Ascending aorta (tissue), 2 donors: Measurements from ENCODE around the gene CATSPERZ. TPM values are rescaled to one million over a fixed set of nuclear protein-coding genes. Genes with fewer than 3 reads are reported as not detected.

Source experiments
- DNase-seq, 2 donors: peaks; one replicate each; pipeline ENCODE4 v3.0.0-alpha.2; 2019; ENCODE audit warnings: low spot score in 2 of 2
- H3K27ac ChIP-seq, 2 donors: fragments of 200-600 bp; sonication (generic); one replicate each; pipeline ENCODE4 v1.5.1; 2016 to 2017; ENCODE audit warnings: mild to moderate bottlenecking in 1 of 2
- H3K27me3 ChIP-seq: fragments of 200-600 bp; sonication (generic); one replicate; pipeline ENCODE4 v1.5.1; 2017
- H3K36me3 ChIP-seq, 2 donors: fragments of 200-600 bp; sonication (generic); one replicate each; pipeline ENCODE4 v1.5.1; 2016
- H3K4me1 ChIP-seq, 2 donors: fragments of 200-600 bp; sonication (generic); one replicate each; pipeline ENCODE4 v1.5.1; 2016 to 2017; ENCODE audit warnings: mild to moderate bottlenecking in 1 of 2
- H3K4me3 ChIP-seq, 2 donors: fragments of 200-600 bp; sonication (generic); one replicate each; pipeline ENCODE4 v1.5.1; 2016 to 2017; ENCODE audit warnings: mild to moderate bottlenecking in 1 of 2
- H3K9me3 ChIP-seq, 2 donors: fragments of 200-600 bp; sonication (generic); one replicate each; pipeline ENCODE4 v1.5.1; 2016
- intact Hi-C: fragments of 100-400 bp; cut with DNase I; formaldehyde crosslinking; loops from one replicate; pipeline ENCODE4 v1.15.1; 2023
- total RNA-seq: library from RNA; depleted of rRNA; stranded (reverse); fragments of >200 nt; gene quantifications from one replicate; pipeline ENCODE4 v1.1.0, GENCODE V29; 2016
- TF ChIP-seq, protein P1 (sequence below), 3 experiments: fragments of 200-600 bp in 2 of 3; fragments of 450-650 bp in 1 of 3; sonication (generic) in 2 of 3; IDR thresholded peaks; one replicate each; pipeline ENCODE4 v1.5.1; 2016 to 2019; ENCODE audit warnings: antibody characterized with exemption in 3 of 3, mild to moderate bottlenecking in 1 of 3, moderate library complexity in 1 of 3

Gene CATSPERZ
- total RNA-seq, 1 donor from 2014 or later, result not detected

DNA sequence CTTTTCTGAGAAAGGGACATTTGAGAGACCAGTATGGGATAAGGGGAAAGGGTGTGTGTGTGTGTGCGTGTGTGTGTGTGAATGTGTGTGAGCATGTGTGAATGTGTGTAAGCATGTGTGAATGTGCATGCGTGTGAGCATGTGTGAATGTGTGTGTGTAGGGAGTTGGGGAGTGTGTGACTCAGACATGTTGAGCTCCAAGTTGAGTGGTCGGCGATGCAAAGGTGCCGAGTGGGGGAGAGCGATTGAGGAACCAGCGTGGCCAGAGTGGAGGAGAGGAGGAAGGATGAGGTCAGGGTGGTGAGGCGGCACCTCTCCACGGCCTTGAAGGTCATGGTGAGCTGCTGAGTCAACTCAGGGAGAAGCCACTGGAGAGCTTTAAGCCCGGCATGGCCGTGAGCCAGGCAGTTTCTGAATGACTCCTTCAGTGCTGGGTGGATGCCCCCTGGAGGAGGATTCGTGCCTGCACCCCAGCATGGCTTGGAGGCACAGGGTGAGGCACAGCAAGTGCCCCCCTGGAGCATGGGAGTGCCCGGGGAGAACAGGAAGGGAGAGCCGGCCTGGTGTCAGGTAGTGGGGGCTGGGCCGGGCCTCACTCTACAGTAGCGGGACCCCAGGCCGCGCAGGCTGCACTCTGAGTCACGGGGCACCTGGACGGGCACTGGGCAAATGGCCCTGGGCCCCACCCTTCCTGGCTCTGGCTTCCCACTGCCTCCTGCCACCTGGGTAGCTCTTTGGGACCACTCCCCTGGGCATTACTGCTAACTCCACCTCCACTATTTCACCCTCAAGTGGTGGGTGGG lies 31.6 kb downstream of the CATSPERZ start:
- H3K4me1 ChIP-seq, result peaks cover 4% of the 10 kb centered on the region in 2 donors
- TF ChIP-seq, protein P1, sequence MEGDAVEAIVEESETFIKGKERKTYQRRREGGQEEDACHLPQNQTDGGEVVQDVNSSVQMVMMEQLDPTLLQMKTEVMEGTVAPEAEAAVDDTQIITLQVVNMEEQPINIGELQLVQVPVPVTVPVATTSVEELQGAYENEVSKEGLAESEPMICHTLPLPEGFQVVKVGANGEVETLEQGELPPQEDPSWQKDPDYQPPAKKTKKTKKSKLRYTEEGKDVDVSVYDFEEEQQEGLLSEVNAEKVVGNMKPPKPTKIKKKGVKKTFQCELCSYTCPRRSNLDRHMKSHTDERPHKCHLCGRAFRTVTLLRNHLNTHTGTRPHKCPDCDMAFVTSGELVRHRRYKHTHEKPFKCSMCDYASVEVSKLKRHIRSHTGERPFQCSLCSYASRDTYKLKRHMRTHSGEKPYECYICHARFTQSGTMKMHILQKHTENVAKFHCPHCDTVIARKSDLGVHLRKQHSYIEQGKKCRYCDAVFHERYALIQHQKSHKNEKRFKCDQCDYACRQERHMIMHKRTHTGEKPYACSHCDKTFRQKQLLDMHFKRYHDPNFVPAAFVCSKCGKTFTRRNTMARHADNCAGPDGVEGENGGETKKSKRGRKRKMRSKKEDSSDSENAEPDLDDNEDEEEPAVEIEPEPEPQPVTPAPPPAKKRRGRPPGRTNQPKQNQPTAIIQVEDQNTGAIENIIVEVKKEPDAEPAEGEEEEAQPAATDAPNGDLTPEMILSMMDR (IDR thresholded peaks at IDR 0.05), result peak in 2 of 3 experiments; percentile 13 to 31
- no peak overlapping the region for H3K27ac ChIP-seq
- no peaks in the 10 kb centered on the region for H3K9me3 ChIP-seq
- H3K4me3 ChIP-seq, result no peak overlapping the region
- intact Hi-C loops, result no loop called here
- H3K36me3 ChIP-seq, result no peaks in the 10 kb centered on the region
- H3K27me3 ChIP-seq, result no peaks in the 10 kb centered on the region
- DNase-seq, result peak; percentile 48 to 84

DNA sequence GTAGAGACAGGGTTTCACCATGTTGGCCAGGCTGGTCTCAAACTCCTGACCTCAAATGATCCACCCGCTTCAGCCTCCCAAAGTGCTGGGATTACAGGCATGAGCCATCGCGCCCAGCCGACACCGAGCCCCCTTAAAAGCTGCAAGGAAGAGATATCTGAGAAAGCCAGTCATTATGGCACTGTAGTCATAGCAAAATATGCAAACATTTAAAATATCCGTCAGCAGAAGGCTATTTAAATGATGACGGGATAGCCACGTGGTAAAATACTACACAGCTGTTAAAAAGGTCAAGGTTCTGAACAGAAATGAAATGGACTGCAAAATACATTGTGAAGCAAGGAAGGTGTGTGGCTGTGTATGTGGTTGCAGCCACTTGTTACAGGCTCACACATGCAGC lies 33.4 kb downstream of the CATSPERZ start:
- no peak for DNase-seq
- TF ChIP-seq, protein P1 (IDR thresholded peaks at IDR 0.05), result no peak
- Histone ChIP-seq H3K9me3 (no peaks in the 10 kb centered on the region), H3K27me3 (no peaks in the 10 kb centered on the region), H3K36me3 (no peaks in the 10 kb centered on the region), H3K4me3 (no peak overlapping the region), H3K27ac (no peak overlapping the region), H3K4me1 (peaks cover 4% of the 10 kb centered on the region in 2 donors)
- intact Hi-C loops, result no loop called here

DNA sequence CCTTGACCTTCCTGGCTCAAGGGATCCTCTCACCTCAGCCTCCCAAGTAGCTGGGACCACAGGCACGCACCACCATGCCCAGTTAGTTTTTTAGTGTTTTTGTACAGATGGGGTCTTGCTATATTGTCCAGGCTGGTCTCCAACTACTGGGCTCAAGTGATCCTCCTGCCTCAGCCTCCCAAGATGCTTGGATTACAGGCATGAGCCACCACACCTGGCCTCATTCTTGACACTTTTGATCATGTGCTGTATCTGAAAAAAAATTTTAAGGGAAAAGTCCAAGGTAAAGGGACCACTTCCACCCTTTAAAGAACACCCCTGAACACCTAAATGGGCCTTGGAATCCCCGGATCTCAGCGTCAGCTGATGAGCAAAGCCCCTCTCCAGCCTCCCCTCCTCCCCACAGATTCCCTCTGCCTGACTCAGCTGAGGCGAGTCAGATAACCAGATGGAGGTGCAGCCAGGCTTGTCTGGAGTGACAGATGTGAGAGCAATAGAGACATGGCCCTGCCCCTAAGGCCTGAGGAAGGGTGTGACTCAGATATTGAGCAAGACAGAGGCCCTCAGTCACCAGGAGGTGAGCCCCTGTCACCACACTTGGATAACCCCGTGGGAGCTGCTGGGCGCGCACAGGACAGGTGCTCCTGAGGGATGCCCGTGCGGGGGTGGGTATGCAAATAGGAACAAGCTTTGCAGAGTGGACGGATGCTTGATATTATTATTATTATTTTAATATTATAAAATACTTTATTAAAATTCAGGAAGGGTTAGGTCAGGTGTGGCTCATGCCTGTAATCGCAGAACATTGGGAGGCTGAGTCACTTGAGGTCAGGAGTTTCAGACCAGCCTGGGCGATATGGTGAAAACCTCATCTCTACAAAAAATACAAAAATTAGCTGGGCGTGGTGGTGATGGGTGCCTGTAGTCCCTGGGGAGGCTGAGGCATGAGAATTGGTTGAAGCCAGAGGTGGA lies 34.9 kb downstream of the CATSPERZ start:
- no peaks in the 10 kb centered on the region for H3K27me3 ChIP-seq
- H3K4me1 ChIP-seq, result no peaks in the 10 kb centered on the region
- TF ChIP-seq, protein P1 (IDR thresholded peaks at IDR 0.05), result no peak
- no peak overlapping the region for H3K27ac ChIP-seq
- DNase-seq, result no peak
- H3K4me3 ChIP-seq, result no peak overlapping the region
- no peaks in the 10 kb centered on the region for H3K36me3 ChIP-seq
- intact Hi-C loops, result no loop called here
- H3K9me3 ChIP-seq, result no peaks in the 10 kb centered on the region

DNA sequence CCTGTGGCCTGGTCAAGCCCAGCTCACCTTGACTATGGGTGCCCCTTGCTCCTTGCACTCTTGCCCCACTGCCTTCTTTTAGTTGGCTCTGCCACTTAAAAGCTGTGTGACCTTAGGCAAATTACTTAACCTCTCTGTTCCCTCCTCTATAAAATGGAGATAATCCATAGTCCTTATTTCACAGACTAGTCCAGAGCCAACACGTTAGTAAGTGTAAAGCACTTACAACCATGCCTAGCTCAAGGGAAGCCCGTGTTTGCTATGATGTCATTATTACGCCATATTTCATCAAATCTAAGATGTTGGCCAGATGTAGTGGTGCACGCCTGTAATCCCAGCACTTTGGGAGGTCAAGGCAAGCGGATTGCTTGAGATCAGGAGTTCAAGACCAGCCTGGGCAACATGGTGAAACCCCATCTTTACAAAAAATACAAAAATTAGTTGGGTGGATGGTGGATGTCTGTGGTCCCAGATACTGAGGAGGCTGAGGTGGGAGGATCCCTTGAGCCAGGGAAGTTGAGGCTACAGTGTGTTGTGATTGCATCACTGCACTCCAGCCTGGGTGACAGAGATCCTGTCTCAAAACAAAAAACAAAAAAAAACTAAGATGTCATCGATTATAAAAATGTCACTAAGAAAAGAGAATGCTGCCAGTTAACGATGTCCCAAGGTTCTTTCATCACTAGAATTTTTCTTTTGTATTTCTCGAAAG lies 37.5 kb downstream of the CATSPERZ start:
- no peak overlapping the region for H3K4me3 ChIP-seq
- intact Hi-C loops, result no loop called here
- no peaks in the 10 kb centered on the region for H3K27me3 ChIP-seq
- TF ChIP-seq, protein P1 (IDR thresholded peaks at IDR 0.05), result no peak
- DNase-seq, result no peak
- peaks cover 3 to 6% of the 10 kb centered on the region in 2 donors for H3K4me1 ChIP-seq
- H3K27ac ChIP-seq, result no peak overlapping the region
- H3K9me3 ChIP-seq, result no peaks in the 10 kb centered on the region
- H3K36me3 ChIP-seq, result no peaks in the 10 kb centered on the region

DNA sequence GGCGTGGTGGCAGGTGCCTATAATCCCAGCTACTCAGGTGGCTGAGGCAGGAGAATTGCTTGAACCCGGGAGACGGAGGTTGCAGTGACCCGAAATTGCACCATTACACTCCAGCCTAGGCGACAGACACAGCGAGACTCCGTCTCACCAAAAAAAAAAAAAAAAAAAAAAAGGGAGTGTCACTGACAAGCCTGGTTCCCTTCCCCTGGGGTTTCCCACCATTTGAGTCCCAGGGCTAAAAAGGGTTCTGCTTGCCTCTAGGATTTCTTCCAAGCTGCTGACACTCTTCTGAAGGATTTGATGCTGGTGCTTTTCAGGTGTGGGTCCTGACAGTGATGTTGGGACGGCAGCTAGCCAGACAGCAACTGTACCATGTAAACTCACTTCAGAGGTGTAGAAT lies 38.6 kb downstream of the CATSPERZ start:
- Histone ChIP-seq H3K27ac (no peak overlapping the region), H3K4me1 (peaks cover 3 to 6% of the 10 kb centered on the region in 2 donors), H3K9me3 (no peaks in the 10 kb centered on the region), H3K4me3 (no peak overlapping the region), H3K27me3 (no peaks in the 10 kb centered on the region), H3K36me3 (no peaks in the 10 kb centered on the region)
- TF ChIP-seq, protein P1 (IDR thresholded peaks at IDR 0.05), result no peak
- intact Hi-C loops, result no loop called here
- DNase-seq, result no peak
